K562 (cell line): ENCODE data around the gene CPN2. TPM values are rescaled to one million over a fixed set of nuclear protein-coding genes. Genes with fewer than 3 reads are reported as not detected.

ENCODE experiments used
- ADNP ChIP-seq: fragments of 200-800 bp; sonication (Bioruptor generic); IDR thresholded peaks from 2 replicates; pipeline ENCODE4 v1.6.1; 2016; ENCODE audit warnings: missing genetic modification characterization, missing compliant biosample characterization
- ARNT ChIP-seq, 2 experiments: fragments of 450-650 bp; IDR thresholded peaks; 2 replicates each; pipeline ENCODE4 v1.6.1; 2016; ENCODE audit warnings: mild to moderate bottlenecking in 1 of 2
- CSDE1 ChIP-seq, 2 experiments: fragments of 450-650 bp; IDR thresholded peaks; 2 replicates each; pipeline ENCODE4 v1.6.1; 2016; ENCODE audit warnings: mild to moderate bottlenecking in 1 of 2
- HDAC1 ChIP-seq, 2 experiments: fragments of 450-650 bp; IDR thresholded peaks; 2 replicates each; pipeline ENCODE4 v1.6.1; 2016 to 2017; ENCODE audit warnings: inconsistent platforms in 1 of 2, mild to moderate bottlenecking in 1 of 2, moderate library complexity in 1 of 2
- KLF1 ChIP-seq: fragments of 450-650 bp; IDR thresholded peaks from 2 replicates; pipeline ENCODE4 v1.6.1; 2016; ENCODE audit warnings: missing genetic modification characterization, missing compliant biosample characterization
- MAFF ChIP-seq: IDR thresholded peaks from 2 replicates; pipeline ENCODE4 v1.6.1; 2012; ENCODE audit warnings: low read length, improper control_type of control experiment
- RBM34 ChIP-seq: fragments of 200-400 bp; formaldehyde crosslinking; IDR thresholded peaks from 2 replicates; pipeline ENCODE4 v1.6.1; 2018; ENCODE audit warnings: low read length, borderline replicate concordance; ENCODE audit not compliant: insufficient read depth
- RFX7 ChIP-seq: fragments of 250-450 bp; sonication (Bioruptor Pico); IDR thresholded peaks from 2 replicates; pipeline ENCODE4 v1.5.1; 2021; ENCODE audit warnings: mild to moderate bottlenecking
- SMAD4 ChIP-seq: fragments of 250-450 bp; sonication (Bioruptor Pico); conservative IDR thresholded peaks from 2 replicates; pipeline ENCODE4 v1.8.0; 2021; ENCODE audit warnings: inconsistent platforms, mild to moderate bottlenecking, moderate library complexity
- TAL1 ChIP-seq: fragments of 450-650 bp; IDR thresholded peaks from 2 replicates; pipeline ENCODE4 v1.6.1; 2016; ENCODE audit warnings: mild to moderate bottlenecking
- TEAD4 ChIP-seq, 2 experiments: sonication (generic) in 1 of 2; formaldehyde crosslinking in 1 of 2; IDR thresholded peaks; 2 replicates each; pipeline versions ENCODE4 v1.6.1 to v1.8.0; 2012 to 2022; ENCODE audit warnings: borderline replicate concordance in 1 of 2, inconsistent platforms in 1 of 2, low read length in 1 of 2, mild to moderate bottlenecking in 1 of 2, missing genetic modification reagents in 1 of 2
- ZFX ChIP-seq: sonication (generic); formaldehyde crosslinking; IDR thresholded peaks from 2 replicates; pipeline ENCODE4 v1.8.0; 2022; ENCODE audit warnings: mild to moderate bottlenecking, missing genetic modification reagents, moderate library complexity
- ZSCAN32 ChIP-seq: fragments of 450-650 bp; formaldehyde crosslinking; IDR thresholded peaks from 2 replicates; pipeline ENCODE4 v1.4.0; 2020; ENCODE audit warnings: mild to moderate bottlenecking, moderate library complexity
- polyA plus RNA-seq, 8 experiments: library from polyadenylated mRNA; depleted of rRNA in 4 of 8; stranded (reverse) in 5 of 8; unstranded in 3 of 8; fragments of >200 nt; fragmentation: Nextera tagmentation in 2 of 8; fragmentation: Illumina TruSeq in 1 of 8; extraction: Ambion mirVana in 2 of 8; extraction: Trizol in 1 of 8; gene quantifications; 2 replicates each; pipeline versions ENCODE4 v1.2.1 to v1.2.3, GENCODE V29; 2011 to 2014; ENCODE audit warnings: inconsistent platforms in 1 of 8, missing spikeins in 1 of 8
- total RNA-seq, 7 experiments: library from RNA; depleted of rRNA in 6 of 7; stranded (reverse); fragments of >200 nt in 6 of 7; fragmentation: Illumina TruSeq in 2 of 7; extraction: Trizol in 2 of 7; gene quantifications; 2 replicates each; pipeline versions ENCODE4 v1.2.1 to v1.2.3, GENCODE V29; 2011 to 2021; ENCODE audit warnings: low replicate concordance in 1 of 7
- TF ChIP-seq, protein P1 (sequence below): sonication (generic); formaldehyde crosslinking; IDR thresholded peaks from 2 replicates; pipeline ENCODE4 v1.8.1; 2023; ENCODE audit warnings: mild to moderate bottlenecking, missing genetic modification reagents
- TF ChIP-seq, protein P2 (sequence below), 2 experiments: fragments of 450-650 bp in 1 of 2; IDR thresholded peaks; 2 replicates each; pipeline ENCODE4 v1.6.1; 2011 to 2017; ENCODE audit warnings: low read depth in 2 of 2, antibody characterized with exemption in 1 of 2, borderline replicate concordance in 1 of 2, low read length in 1 of 2, mild to moderate bottlenecking in 1 of 2, mixed read lengths in 1 of 2; ENCODE audit not compliant: control insufficient read depth in 1 of 2
- TF ChIP-seq, protein P3 (sequence below), 2 experiments: fragments of 150-350 bp in 1 of 2; IDR thresholded peaks; 2 replicates each; pipeline ENCODE4 v1.6.1; 2012 to 2016; ENCODE audit warnings: low read depth in 2 of 2, low read length in 2 of 2, mild to moderate bottlenecking in 1 of 2, moderate library complexity in 1 of 2
- TF ChIP-seq, protein P4 (sequence below): fragments of 250-450 bp; sonication (Bioruptor Pico); IDR thresholded peaks from 2 replicates; pipeline ENCODE4 v1.8.0; 2022; ENCODE audit warnings: moderate library complexity, mild to moderate bottlenecking, inconsistent platforms

The CPN2 gene
- total and polyA plus RNA-seq, 9 of the 15 experiments (the other 6 are each of a cell fraction or from before 2014, with no cell fraction given), result not detected

GRCh38 chr3:194333212-194333980 lies 17.7 kb downstream of the CPN2 start (continued):
- TF ChIP-seq, protein P1, sequence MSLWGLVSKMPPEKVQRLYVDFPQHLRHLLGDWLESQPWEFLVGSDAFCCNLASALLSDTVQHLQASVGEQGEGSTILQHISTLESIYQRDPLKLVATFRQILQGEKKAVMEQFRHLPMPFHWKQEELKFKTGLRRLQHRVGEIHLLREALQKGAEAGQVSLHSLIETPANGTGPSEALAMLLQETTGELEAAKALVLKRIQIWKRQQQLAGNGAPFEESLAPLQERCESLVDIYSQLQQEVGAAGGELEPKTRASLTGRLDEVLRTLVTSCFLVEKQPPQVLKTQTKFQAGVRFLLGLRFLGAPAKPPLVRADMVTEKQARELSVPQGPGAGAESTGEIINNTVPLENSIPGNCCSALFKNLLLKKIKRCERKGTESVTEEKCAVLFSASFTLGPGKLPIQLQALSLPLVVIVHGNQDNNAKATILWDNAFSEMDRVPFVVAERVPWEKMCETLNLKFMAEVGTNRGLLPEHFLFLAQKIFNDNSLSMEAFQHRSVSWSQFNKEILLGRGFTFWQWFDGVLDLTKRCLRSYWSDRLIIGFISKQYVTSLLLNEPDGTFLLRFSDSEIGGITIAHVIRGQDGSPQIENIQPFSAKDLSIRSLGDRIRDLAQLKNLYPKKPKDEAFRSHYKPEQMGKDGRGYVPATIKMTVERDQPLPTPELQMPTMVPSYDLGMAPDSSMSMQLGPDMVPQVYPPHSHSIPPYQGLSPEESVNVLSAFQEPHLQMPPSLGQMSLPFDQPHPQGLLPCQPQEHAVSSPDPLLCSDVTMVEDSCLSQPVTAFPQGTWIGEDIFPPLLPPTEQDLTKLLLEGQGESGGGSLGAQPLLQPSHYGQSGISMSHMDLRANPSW (CRISPR knock-in tag), result 0 out of 2 replicates have a peak, but pooled peaks have one; percentile 90
- no peak for TF ChIP-seq TEAD4 (IDR thresholded peaks at IDR 0.05; ENCODE audit: low read length)
- no peak; the same call in 1 of the 2 replicates for TF ChIP-seq TEAD4 (CRISPR knock-in tag; IDR thresholded peaks at IDR 0.05; ENCODE audit: borderline replicate concordance)
- TF ChIP-seq MAFF, result no peak
- TF ChIP-seq, protein P2, sequence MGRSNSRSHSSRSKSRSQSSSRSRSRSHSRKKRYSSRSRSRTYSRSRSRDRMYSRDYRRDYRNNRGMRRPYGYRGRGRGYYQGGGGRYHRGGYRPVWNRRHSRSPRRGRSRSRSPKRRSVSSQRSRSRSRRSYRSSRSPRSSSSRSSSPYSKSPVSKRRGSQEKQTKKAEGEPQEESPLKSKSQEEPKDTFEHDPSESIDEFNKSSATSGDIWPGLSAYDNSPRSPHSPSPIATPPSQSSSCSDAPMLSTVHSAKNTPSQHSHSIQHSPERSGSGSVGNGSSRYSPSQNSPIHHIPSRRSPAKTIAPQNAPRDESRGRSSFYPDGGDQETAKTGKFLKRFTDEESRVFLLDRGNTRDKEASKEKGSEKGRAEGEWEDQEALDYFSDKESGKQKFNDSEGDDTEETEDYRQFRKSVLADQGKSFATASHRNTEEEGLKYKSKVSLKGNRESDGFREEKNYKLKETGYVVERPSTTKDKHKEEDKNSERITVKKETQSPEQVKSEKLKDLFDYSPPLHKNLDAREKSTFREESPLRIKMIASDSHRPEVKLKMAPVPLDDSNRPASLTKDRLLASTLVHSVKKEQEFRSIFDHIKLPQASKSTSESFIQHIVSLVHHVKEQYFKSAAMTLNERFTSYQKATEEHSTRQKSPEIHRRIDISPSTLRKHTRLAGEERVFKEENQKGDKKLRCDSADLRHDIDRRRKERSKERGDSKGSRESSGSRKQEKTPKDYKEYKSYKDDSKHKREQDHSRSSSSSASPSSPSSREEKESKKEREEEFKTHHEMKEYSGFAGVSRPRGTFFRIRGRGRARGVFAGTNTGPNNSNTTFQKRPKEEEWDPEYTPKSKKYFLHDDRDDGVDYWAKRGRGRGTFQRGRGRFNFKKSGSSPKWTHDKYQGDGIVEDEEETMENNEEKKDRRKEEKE (IDR thresholded peaks at IDR 0.05; ENCODE audit: borderline replicate concordance in 1 of 2, control insufficient read depth in 1 of 2, low read depth in 2 of 2, low read length in 1 of 2), result no peak
- TF ChIP-seq ZSCAN32 (CRISPR knock-in tag), result no peak
- no peak for TF ChIP-seq TAL1
- TF ChIP-seq, protein P3, sequence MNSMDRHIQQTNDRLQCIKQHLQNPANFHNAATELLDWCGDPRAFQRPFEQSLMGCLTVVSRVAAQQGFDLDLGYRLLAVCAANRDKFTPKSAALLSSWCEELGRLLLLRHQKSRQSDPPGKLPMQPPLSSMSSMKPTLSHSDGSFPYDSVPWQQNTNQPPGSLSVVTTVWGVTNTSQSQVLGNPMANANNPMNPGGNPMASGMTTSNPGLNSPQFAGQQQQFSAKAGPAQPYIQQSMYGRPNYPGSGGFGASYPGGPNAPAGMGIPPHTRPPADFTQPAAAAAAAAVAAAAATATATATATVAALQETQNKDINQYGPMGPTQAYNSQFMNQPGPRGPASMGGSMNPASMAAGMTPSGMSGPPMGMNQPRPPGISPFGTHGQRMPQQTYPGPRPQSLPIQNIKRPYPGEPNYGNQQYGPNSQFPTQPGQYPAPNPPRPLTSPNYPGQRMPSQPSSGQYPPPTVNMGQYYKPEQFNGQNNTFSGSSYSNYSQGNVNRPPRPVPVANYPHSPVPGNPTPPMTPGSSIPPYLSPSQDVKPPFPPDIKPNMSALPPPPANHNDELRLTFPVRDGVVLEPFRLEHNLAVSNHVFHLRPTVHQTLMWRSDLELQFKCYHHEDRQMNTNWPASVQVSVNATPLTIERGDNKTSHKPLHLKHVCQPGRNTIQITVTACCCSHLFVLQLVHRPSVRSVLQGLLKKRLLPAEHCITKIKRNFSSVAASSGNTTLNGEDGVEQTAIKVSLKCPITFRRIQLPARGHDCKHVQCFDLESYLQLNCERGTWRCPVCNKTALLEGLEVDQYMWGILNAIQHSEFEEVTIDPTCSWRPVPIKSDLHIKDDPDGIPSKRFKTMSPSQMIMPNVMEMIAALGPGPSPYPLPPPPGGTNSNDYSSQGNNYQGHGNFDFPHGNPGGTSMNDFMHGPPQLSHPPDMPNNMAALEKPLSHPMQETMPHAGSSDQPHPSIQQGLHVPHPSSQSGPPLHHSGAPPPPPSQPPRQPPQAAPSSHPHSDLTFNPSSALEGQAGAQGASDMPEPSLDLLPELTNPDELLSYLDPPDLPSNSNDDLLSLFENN (IDR thresholded peaks at IDR 0.05; ENCODE audit: low read depth in 2 of 2, low read length in 2 of 2), result 0 out of 4 replicates have a peak, but pooled peaks of 1 of the 2 experiments have one; percentile 13
- TF ChIP-seq KLF1, result no peak
- peak in 1 of 2 experiments; percentile 67; a peak in 2 of 4 replicates for TF ChIP-seq HDAC1 (IDR thresholded peaks at IDR 0.05)
- peak; percentile 52 for TF ChIP-seq ZFX (CRISPR knock-in tag)
- TF ChIP-seq, protein P4, sequence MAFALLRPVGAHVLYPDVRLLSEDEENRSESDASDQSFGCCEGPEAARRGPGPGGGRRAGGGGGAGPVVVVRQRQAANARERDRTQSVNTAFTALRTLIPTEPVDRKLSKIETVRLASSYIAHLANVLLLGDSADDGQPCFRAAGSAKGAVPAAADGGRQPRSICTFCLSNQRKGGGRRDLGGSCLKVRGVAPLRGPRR (CRISPR knock-in tag), result no peak
- no peak for TF ChIP-seq RBM34
- TF ChIP-seq RFX7 (CRISPR knock-in tag), result no peak
- TF ChIP-seq CSDE1 (IDR thresholded peaks at IDR 0.05), result no peak
- no peak for TF ChIP-seq ARNT (IDR thresholded peaks at IDR 0.05)
- no peak; the same call in 1 of the 2 replicates for TF ChIP-seq SMAD4 (CRISPR knock-in tag)
- TF ChIP-seq ADNP, result no peak
